ENCODE data around the gene DPF3. TPM values are rescaled to one million over a fixed set of nuclear protein-coding genes. Genes with fewer than 3 reads are reported as not detected.

DPF3 gene
- total RNA-seq, 2 donors from 2014 or later: 0.13 to 1.2 TPM

GRCh38 chr14:72836085-72836484 lies 57.8 kb downstream of the DPF3 start:
- ATAC-seq: no peak
- Mint-ChIP-seq H3K4me1 (peaks cover 2% of the 10 kb centered on the region), H3K27ac (no peak overlapping the region), H3K36me3 (ENCODE audit: low read depth) (no peaks in the 10 kb centered on the region), H3K4me3 (no peak overlapping the region), H3K27me3 (peaks cover 13% of the 10 kb centered on the region)
- no peak for DNase-seq
- H3K9me3 ChIP-seq (ENCODE audit: control insufficient read depth, low read length, poor library complexity, severe bottlenecking): no peaks in the 10 kb centered on the region

- no peak overlapping the region for H3K27ac Mint-ChIP-seq
- no peak overlapping the region for H3K4me3 Mint-ChIP-seq
- H3K36me3 Mint-ChIP-seq (ENCODE audit: low read depth): no peaks in the 10 kb centered on the region
- ATAC-seq (no peak), DNase-seq (no peak)
- H3K9me3 ChIP-seq (ENCODE audit: control insufficient read depth, low read length, poor library complexity, severe bottlenecking): no peaks in the 10 kb centered on the region
- peaks cover 13% of the 10 kb centered on the region for H3K27me3 Mint-ChIP-seq
- peaks cover 2% of the 10 kb centered on the region for H3K4me1 Mint-ChIP-seq
Observed at GRCh38 chr14:72833174-72833573, 60.7 kb downstream of the DPF3 start.

GRCh38 chr14:72830786-72831594 lies 62.9 kb downstream of the DPF3 start:
- H3K9me3 ChIP-seq (ENCODE audit: control insufficient read depth, low read length, poor library complexity, severe bottlenecking): no peaks in the 10 kb centered on the region
- H3K27me3 Mint-ChIP-seq: peaks cover 21% of the 10 kb centered on the region
- H3K4me1 Mint-ChIP-seq: no peaks in the 10 kb centered on the region
- DNase-seq (no peak), ATAC-seq (no peak)
- H3K27ac Mint-ChIP-seq: no peak overlapping the region
- no peaks in the 10 kb centered on the region for H3K36me3 Mint-ChIP-seq (ENCODE audit: low read depth)
- H3K4me3 Mint-ChIP-seq: no peak overlapping the region

- Mint-ChIP-seq H3K4me3 (no peak overlapping the region), H3K27ac (no peak overlapping the region), H3K4me1 (no peaks in the 10 kb centered on the region), H3K36me3 (ENCODE audit: low read depth) (no peaks in the 10 kb centered on the region), H3K27me3 (peaks cover 27% of the 10 kb centered on the region)
- no peak for ATAC-seq
- H3K9me3 ChIP-seq (ENCODE audit: control insufficient read depth, low read length, poor library complexity, severe bottlenecking): no peaks in the 10 kb centered on the region
- no peak for DNase-seq
Observed at GRCh38 chr14:72830356-72830755, 63.5 kb downstream of the DPF3 start.

GRCh38 chr14:72828604-72829003 lies 65.3 kb downstream of the DPF3 start:
- Mint-ChIP-seq H3K27me3 (peaks cover 43% of the 10 kb centered on the region), H3K27ac (no peak overlapping the region)

GRCh38 chr14:72826039-72826438 lies 67.9 kb downstream of the DPF3 start:
- ATAC-seq: no peak
- H3K4me3 Mint-ChIP-seq: no peak overlapping the region
- H3K36me3 Mint-ChIP-seq (ENCODE audit: low read depth): peaks cover 2% of the 10 kb centered on the region
- DNase-seq: no peak
- no peaks in the 10 kb centered on the region for H3K4me1 Mint-ChIP-seq
- peaks cover 42% of the 10 kb centered on the region for H3K27me3 Mint-ChIP-seq
- no peaks in the 10 kb centered on the region for H3K9me3 ChIP-seq (ENCODE audit: control insufficient read depth, low read length, poor library complexity, severe bottlenecking)
- no peak overlapping the region for H3K27ac Mint-ChIP-seq

More at GRCh38 chr14:72828604-72829003, 65.3 kb downstream of the DPF3 start:
- Mint-ChIP-seq H3K4me3 (no peak overlapping the region), H3K36me3 (ENCODE audit: low read depth) (peaks cover 2% of the 10 kb centered on the region), H3K4me1 (no peaks in the 10 kb centered on the region)
- DNase-seq: no peak
- H3K9me3 ChIP-seq (ENCODE audit: control insufficient read depth, low read length, poor library complexity, severe bottlenecking): no peaks in the 10 kb centered on the region
- ATAC-seq: no peak

GRCh38 chr14:72825486-72825885 lies 68.4 kb downstream of the DPF3 start:
- no peak overlapping the region for H3K4me3 Mint-ChIP-seq

GRCh38 chr14:72824051-72824450 lies 69.8 kb downstream of the DPF3 start:
- no peaks in the 10 kb centered on the region for H3K4me1 Mint-ChIP-seq
- no peak for DNase-seq
- no peak overlapping the region for H3K27ac Mint-ChIP-seq
- no peak for ATAC-seq
- no peaks in the 10 kb centered on the region for H3K9me3 ChIP-seq (ENCODE audit: control insufficient read depth, low read length, poor library complexity, severe bottlenecking)
- H3K4me3 Mint-ChIP-seq: no peak overlapping the region
- peaks cover 2% of the 10 kb centered on the region for H3K36me3 Mint-ChIP-seq (ENCODE audit: low read depth)
- peaks cover 34% of the 10 kb centered on the region for H3K27me3 Mint-ChIP-seq

More at GRCh38 chr14:72825486-72825885, 68.4 kb downstream of the DPF3 start:
- no peaks in the 10 kb centered on the region for H3K4me1 Mint-ChIP-seq
- H3K27me3 Mint-ChIP-seq: peaks cover 36% of the 10 kb centered on the region
- ATAC-seq (no peak), DNase-seq (no peak)
- H3K9me3 ChIP-seq (ENCODE audit: control insufficient read depth, low read length, poor library complexity, severe bottlenecking): no peaks in the 10 kb centered on the region
- peaks cover 2% of the 10 kb centered on the region for H3K36me3 Mint-ChIP-seq (ENCODE audit: low read depth)
- H3K27ac Mint-ChIP-seq: no peak overlapping the region

- H3K27ac Mint-ChIP-seq: no peak overlapping the region
- H3K4me1 Mint-ChIP-seq: no peaks in the 10 kb centered on the region
- DNase-seq (no peak), ATAC-seq (no peak)
- H3K9me3 ChIP-seq (ENCODE audit: control insufficient read depth, low read length, poor library complexity, severe bottlenecking): no peaks in the 10 kb centered on the region
- H3K4me3 Mint-ChIP-seq: no peak overlapping the region
- H3K27me3 Mint-ChIP-seq: peaks cover 34% of the 10 kb centered on the region
- H3K36me3 Mint-ChIP-seq (ENCODE audit: low read depth): peaks cover 2% of the 10 kb centered on the region
Observed at GRCh38 chr14:72822946-72823611, 70.8 kb downstream of the DPF3 start.

GRCh38 chr14:72818998-72819397 lies 74.9 kb downstream of the DPF3 start:
- H3K4me1 Mint-ChIP-seq: no peaks in the 10 kb centered on the region
- no peak for DNase-seq
- ATAC-seq: no peak
- H3K27me3 Mint-ChIP-seq: peaks cover 9% of the 10 kb centered on the region
- peaks cover 2% of the 10 kb centered on the region for H3K36me3 Mint-ChIP-seq (ENCODE audit: low read depth)
- no peak overlapping the region for H3K4me3 Mint-ChIP-seq
- H3K27ac Mint-ChIP-seq: no peak overlapping the region
- no peaks in the 10 kb centered on the region for H3K9me3 ChIP-seq (ENCODE audit: control insufficient read depth, low read length, poor library complexity, severe bottlenecking)

- Mint-ChIP-seq H3K36me3 (ENCODE audit: low read depth) (no peaks in the 10 kb centered on the region), H3K27me3 (no peaks in the 10 kb centered on the region), H3K27ac (no peak overlapping the region), H3K4me3 (no peak overlapping the region), H3K4me1 (no peaks in the 10 kb centered on the region)
- DNase-seq: no peak
- no peak for ATAC-seq
- H3K9me3 ChIP-seq (ENCODE audit: control insufficient read depth, low read length, poor library complexity, severe bottlenecking): no peaks in the 10 kb centered on the region
Observed at GRCh38 chr14:72816287-72816686, 77.6 kb downstream of the DPF3 start.

GRCh38 chr14:72815430-72815829 lies 78.5 kb downstream of the DPF3 start:
- H3K36me3 Mint-ChIP-seq (ENCODE audit: low read depth): no peaks in the 10 kb centered on the region
- no peaks in the 10 kb centered on the region for H3K27me3 Mint-ChIP-seq
- no peak overlapping the region for H3K27ac Mint-ChIP-seq
- peaks cover 6% of the 10 kb centered on the region for H3K4me1 Mint-ChIP-seq
- H3K9me3 ChIP-seq (ENCODE audit: control insufficient read depth, low read length, poor library complexity, severe bottlenecking): no peaks in the 10 kb centered on the region
- ATAC-seq (no peak), DNase-seq (no peak)
- no peak overlapping the region for H3K4me3 Mint-ChIP-seq

GRCh38 chr14:72812292-72812851 lies 81.5 kb downstream of the DPF3 start:
- Mint-ChIP-seq H3K36me3 (ENCODE audit: low read depth) (no peaks in the 10 kb centered on the region), H3K27ac (no peak overlapping the region), H3K4me3 (no peak overlapping the region), H3K27me3 (no peaks in the 10 kb centered on the region), H3K4me1 (peaks cover 18% of the 10 kb centered on the region)
- H3K9me3 ChIP-seq (ENCODE audit: control insufficient read depth, low read length, poor library complexity, severe bottlenecking): no peaks in the 10 kb centered on the region
- no peak for ATAC-seq
- no peak for DNase-seq

Measured in T-helper 17 cell (primary cell).